Neural progenitor cell (in vitro differentiated cells): ENCODE measurements around the gene REEP3. TPM values are rescaled to one million over a fixed set of nuclear protein-coding genes. Genes with fewer than 3 reads are reported as not detected.

Experiments used
- DNase-seq: peaks from one replicate; pipeline ENCODE4 v3.0.0-alpha.2; 2016; ENCODE audit warnings: low spot score
- H2AFZ ChIP-seq: fragments of 200-600 bp; sonication (generic); replicated peaks from 2 replicates; pipeline ENCODE4 v1.6.1; 2016; ENCODE audit warnings: antibody characterized with exemption
- H3F3A ChIP-seq: fragments of 200-600 bp; sonication (generic); 2 replicates; pipeline ENCODE4 v1.6.1; 2016; ENCODE audit warnings: antibody characterized with exemption, low read depth
- H3K27ac ChIP-seq: fragments of 200-600 bp; sonication (generic); 2 replicates; pipeline ENCODE4 v1.5.1; 2016; ENCODE audit warnings: mild to moderate bottlenecking
- H3K27me3 ChIP-seq: fragments of 200-600 bp; sonication (generic); 2 replicates; pipeline ENCODE4 v1.6.1; 2016; ENCODE audit warnings: mild to moderate bottlenecking, moderate library complexity
- H3K36me3 ChIP-seq: fragments of 200-600 bp; sonication (generic); 2 replicates; pipeline ENCODE4 v1.5.1; 2016
- H3K4me1 ChIP-seq: fragments of 200-600 bp; sonication (generic); 2 replicates; pipeline ENCODE4 v1.6.1; 2016; ENCODE audit warnings: mixed run types
- H3K4me2 ChIP-seq: fragments of 200-600 bp; sonication (generic); 2 replicates; pipeline ENCODE4 v1.6.1; 2016
- H3K4me3 ChIP-seq: fragments of 200-600 bp; sonication (generic); 2 replicates; pipeline ENCODE4 v1.5.1; 2016
- H3K79me2 ChIP-seq: fragments of 200-600 bp; sonication (generic); 2 replicates; pipeline ENCODE4 v1.6.1; 2016; ENCODE audit warnings: low read depth
- H3K9ac ChIP-seq: fragments of 200-600 bp; sonication (generic); 2 replicates; pipeline ENCODE4 v1.6.1; 2016
- H3K9me3 ChIP-seq: fragments of 200-600 bp; sonication (generic); 2 replicates; pipeline ENCODE4 v1.5.1; 2016; ENCODE audit warnings: low read depth
- H4K20me1 ChIP-seq: fragments of 200-600 bp; sonication (generic); 2 replicates; pipeline ENCODE4 v1.6.1; 2016; ENCODE audit warnings: low read depth
- H3K27ac Mint-ChIP-seq: 3 replicates; pipeline ENCODE4 v1.8.0; 2021; ENCODE audit warnings: mixed read lengths
- H3K27me3 Mint-ChIP-seq: 2 replicates; pipeline ENCODE4 v1.8.0; 2022; ENCODE audit warnings: low read depth, mild to moderate bottlenecking, inconsistent platforms, moderate library complexity, mixed read lengths; ENCODE audit not compliant: insufficient read depth
- H3K36me3 Mint-ChIP-seq: 3 replicates; pipeline ENCODE4 v1.8.0; 2021; ENCODE audit warnings: mixed read lengths
- H3K4me1 Mint-ChIP-seq: 3 replicates; pipeline ENCODE4 v1.8.0; 2021; ENCODE audit warnings: mixed read lengths
- H3K4me3 Mint-ChIP-seq: 3 replicates; pipeline ENCODE4 v1.8.0; 2021; ENCODE audit warnings: mild to moderate bottlenecking, moderate library complexity, mixed read lengths
- H3K9me3 Mint-ChIP-seq: 3 replicates; pipeline ENCODE4 v1.8.0; 2020; ENCODE audit warnings: mixed read lengths
- EZH2 ChIP-seq: fragments of 200-600 bp; sonication (generic); IDR thresholded peaks from 2 replicates; pipeline ENCODE4 v1.6.1; 2017; ENCODE audit warnings: antibody characterized with exemption, mild to moderate bottlenecking, moderate library complexity
- EZH2phosphoT487 ChIP-seq: fragments of 200-600 bp; sonication (generic); IDR thresholded peaks from 2 replicates; pipeline ENCODE4 v1.6.1; 2017; ENCODE audit warnings: antibody characterized with exemption
- total RNA-seq: library from RNA; depleted of rRNA; stranded (reverse); fragments of >200 nt; gene quantifications from 2 replicates; pipeline ENCODE4 v1.2.3, GENCODE V29; 2015; ENCODE audit warnings: low replicate concordance
- TF ChIP-seq, protein P1 (sequence below): fragments of 200-600 bp; sonication (generic); IDR thresholded peaks from 2 replicates; pipeline ENCODE4 v1.5.1; 2017; ENCODE audit warnings: antibody characterized with exemption, mild to moderate bottlenecking

Gene REEP3
- total RNA-seq, 1 donor from 2014 or later = 42.0 TPM

DNA sequence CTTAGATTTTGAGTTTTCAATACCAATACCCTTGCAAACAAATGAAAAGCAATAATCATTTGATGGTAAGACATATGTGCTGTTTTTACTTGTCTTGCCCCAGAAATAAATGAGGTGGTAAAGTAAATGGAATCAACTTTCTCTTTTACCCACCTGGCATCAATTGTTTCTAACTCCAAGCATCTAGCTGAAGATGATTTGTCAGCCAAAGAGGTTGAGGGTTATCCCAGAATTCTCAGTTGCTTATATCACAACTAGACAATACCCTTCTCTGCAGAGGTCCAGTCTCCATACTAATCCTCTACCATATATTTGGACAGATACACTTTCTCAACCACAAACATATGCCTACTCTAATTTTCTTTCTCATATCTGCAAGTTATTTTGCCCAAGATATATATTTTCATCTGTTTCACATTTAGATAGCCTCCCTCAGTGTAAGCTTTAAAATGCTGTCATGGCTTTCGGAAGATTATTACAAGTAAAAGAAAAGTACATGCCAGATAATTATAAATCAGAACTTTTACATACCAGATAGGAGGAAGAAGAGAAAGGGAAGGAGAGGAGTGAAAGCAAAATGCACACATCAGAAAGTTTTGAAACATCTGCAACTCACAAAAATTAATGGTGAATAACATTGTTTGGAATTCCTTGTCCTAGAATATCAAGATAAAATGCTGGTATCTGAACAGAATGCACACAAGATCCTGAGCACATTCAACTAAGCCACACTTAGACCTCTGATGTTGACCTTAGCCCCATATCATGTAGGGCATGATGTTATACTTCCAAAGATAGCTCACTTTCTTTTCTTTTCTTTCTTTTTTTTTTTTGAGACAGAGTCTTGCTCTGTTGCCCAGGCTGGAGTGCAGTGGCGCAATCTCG is 146.6 kb downstream of the REEP3 start:
- Histone ChIP-seq H3K27ac (no peak overlapping the region), H3F3A (peaks cover 3% of the 10 kb centered on the region), H3K4me1 (peaks cover 20% of the 10 kb centered on the region), H3K79me2 (no peaks in the 10 kb centered on the region), H3K27me3 (no peaks in the 10 kb centered on the region), H3K4me2 (no peak overlapping the region), H3K9ac (no peak overlapping the region), H2AFZ (no peak overlapping the region), H4K20me1 (no peaks in the 10 kb centered on the region), H3K4me3 (no peak overlapping the region), H3K9me3 (no peaks in the 10 kb centered on the region), H3K36me3 (no peaks in the 10 kb centered on the region)
- H3K9me3 Mint-ChIP-seq = no peaks in the 10 kb centered on the region
- H3K36me3 Mint-ChIP-seq = no peaks in the 10 kb centered on the region
- TF ChIP-seq EZH2phosphoT487 = no peak
- TF ChIP-seq, protein P1, sequence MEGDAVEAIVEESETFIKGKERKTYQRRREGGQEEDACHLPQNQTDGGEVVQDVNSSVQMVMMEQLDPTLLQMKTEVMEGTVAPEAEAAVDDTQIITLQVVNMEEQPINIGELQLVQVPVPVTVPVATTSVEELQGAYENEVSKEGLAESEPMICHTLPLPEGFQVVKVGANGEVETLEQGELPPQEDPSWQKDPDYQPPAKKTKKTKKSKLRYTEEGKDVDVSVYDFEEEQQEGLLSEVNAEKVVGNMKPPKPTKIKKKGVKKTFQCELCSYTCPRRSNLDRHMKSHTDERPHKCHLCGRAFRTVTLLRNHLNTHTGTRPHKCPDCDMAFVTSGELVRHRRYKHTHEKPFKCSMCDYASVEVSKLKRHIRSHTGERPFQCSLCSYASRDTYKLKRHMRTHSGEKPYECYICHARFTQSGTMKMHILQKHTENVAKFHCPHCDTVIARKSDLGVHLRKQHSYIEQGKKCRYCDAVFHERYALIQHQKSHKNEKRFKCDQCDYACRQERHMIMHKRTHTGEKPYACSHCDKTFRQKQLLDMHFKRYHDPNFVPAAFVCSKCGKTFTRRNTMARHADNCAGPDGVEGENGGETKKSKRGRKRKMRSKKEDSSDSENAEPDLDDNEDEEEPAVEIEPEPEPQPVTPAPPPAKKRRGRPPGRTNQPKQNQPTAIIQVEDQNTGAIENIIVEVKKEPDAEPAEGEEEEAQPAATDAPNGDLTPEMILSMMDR = no peak
- TF ChIP-seq EZH2 = no peak
- peaks cover 3% of the 10 kb centered on the region for H3K27me3 Mint-ChIP-seq
- H3K4me3 Mint-ChIP-seq = no peak overlapping the region
- no peak overlapping the region for H3K27ac Mint-ChIP-seq
- DNase-seq = no peak
- H3K4me1 Mint-ChIP-seq = peaks cover 23% of the 10 kb centered on the region

DNA sequence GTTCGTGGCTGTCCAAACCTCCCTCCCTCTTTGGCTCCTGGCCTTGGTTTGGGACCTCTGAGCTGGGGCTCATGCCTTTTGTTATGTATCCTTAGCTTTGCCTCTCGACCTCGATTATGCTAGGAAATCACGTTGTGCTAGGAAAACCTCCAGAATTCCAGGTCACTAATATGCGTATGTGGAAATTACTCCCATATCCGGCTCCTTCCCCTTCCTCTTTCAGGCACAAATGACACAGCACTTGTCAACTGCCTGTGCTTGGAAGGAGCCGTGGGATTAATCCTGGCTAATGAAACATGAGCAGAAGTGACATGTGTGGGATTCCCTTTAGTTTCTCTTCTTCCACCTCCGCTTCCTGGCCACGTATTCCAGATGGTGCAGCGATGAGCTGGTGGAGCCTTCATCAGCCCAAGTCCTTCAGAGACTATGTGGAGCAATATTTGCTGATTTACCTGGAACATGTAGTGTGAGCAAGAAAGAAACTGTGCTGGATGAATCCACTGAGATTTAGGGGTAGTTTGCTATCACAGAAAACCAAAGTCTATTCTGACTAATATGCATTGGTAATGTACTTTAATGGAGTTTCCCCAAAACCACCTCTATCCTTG is 149.2 kb downstream of the REEP3 start:
- no peaks in the 10 kb centered on the region for H4K20me1 ChIP-seq
- H3K27ac ChIP-seq = no peak overlapping the region
- no peak overlapping the region for H3K4me3 ChIP-seq
- H3K36me3 Mint-ChIP-seq = no peaks in the 10 kb centered on the region
- no peak overlapping the region for H3K27ac Mint-ChIP-seq
- peaks cover 3% of the 10 kb centered on the region for H3F3A ChIP-seq
- H3K4me3 Mint-ChIP-seq = no peak overlapping the region
- no peaks in the 10 kb centered on the region for H3K27me3 ChIP-seq
- H3K27me3 Mint-ChIP-seq = no peaks in the 10 kb centered on the region
- H3K9me3 Mint-ChIP-seq = no peaks in the 10 kb centered on the region
- H3K4me1 Mint-ChIP-seq = peaks cover 23% of the 10 kb centered on the region
- no peak for DNase-seq
- TF ChIP-seq EZH2 (no peak), EZH2phosphoT487 (no peak)
- TF ChIP-seq, protein P1 = no peak
- no peaks in the 10 kb centered on the region for H3K79me2 ChIP-seq
- H2AFZ ChIP-seq = peak overlapping the region; percentile 84
- H3K4me2 ChIP-seq = peak overlapping the region; percentile 48
- H3K36me3 ChIP-seq = no peaks in the 10 kb centered on the region
- H3K4me1 ChIP-seq = peaks cover 20% of the 10 kb centered on the region
- H3K9ac ChIP-seq = no peak overlapping the region
- no peaks in the 10 kb centered on the region for H3K9me3 ChIP-seq

DNA sequence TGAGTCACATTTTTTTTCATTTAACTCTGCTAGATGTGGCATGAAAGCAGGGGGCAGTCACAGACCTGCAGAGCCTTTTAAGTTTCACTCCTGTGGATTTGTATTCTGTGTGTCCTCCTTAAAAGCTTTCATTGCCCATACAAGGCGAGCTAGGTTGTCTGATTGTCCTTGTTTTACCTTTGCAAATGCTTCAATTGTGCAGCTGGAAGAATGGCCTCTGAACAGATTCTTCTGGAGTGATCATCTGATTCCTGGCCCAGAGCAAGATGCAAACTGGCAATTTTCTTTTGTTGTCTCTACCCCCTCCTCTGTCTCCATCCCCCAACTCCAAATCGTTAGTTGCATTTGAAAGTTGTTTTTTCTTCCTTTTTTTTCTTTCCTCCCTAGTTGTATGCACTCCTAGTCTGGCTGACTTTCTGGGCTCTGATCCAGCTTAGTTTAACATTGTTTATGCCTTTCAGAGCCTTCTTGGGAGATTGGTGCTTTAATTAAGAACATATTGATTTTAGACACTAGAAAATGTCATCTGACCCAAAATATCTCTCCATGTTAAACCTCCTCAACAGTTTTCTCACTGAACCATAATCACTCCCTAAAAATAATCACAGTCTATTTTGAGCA is 150.2 kb downstream of the REEP3 start:
- Histone ChIP-seq H2AFZ (peak overlapping the region; percentile 34), H3K36me3 (no peaks in the 10 kb centered on the region)
- H3K27ac Mint-ChIP-seq = no peak overlapping the region

More for the DNA sequence above, 150.2 kb downstream of the REEP3 start:
- no peaks in the 10 kb centered on the region for H3F3A ChIP-seq
- H3K27ac ChIP-seq = no peak overlapping the region
- Mint-ChIP-seq H3K4me3 (no peak overlapping the region), H3K4me1 (peaks cover 23% of the 10 kb centered on the region), H3K9me3 (no peaks in the 10 kb centered on the region), H3K36me3 (no peaks in the 10 kb centered on the region), H3K27me3 (no peaks in the 10 kb centered on the region)
- no peak overlapping the region for H3K9ac ChIP-seq
- no peaks in the 10 kb centered on the region for H4K20me1 ChIP-seq
- TF ChIP-seq EZH2 = no peak
- TF ChIP-seq EZH2phosphoT487 = no peak
- TF ChIP-seq, protein P1 = no peak
- no peaks in the 10 kb centered on the region for H3K27me3 ChIP-seq
- peaks cover 20% of the 10 kb centered on the region for H3K4me1 ChIP-seq
- no peak for DNase-seq
- no peak overlapping the region for H3K4me3 ChIP-seq
- H3K4me2 ChIP-seq = peak overlapping the region; percentile 48
- no peaks in the 10 kb centered on the region for H3K79me2 ChIP-seq
- no peaks in the 10 kb centered on the region for H3K9me3 ChIP-seq
